Subcutaneous adipose tissue (tissue), 4 donors: ENCODE measurements around the gene ATG4C. TPM values are rescaled to one million over a fixed set of nuclear protein-coding genes. Genes with fewer than 3 reads are reported as not detected.

Experiments used
- total RNA-seq, 4 donors: library from RNA; depleted of rRNA; stranded (reverse); fragments of >200 nt; gene quantifications; one replicate each; pipeline ENCODE4 v1.1.0, GENCODE V29; 2016
- TF ChIP-seq, protein P1 (sequence below): fragments of 450-650 bp; IDR thresholded peaks from one replicate; pipeline ENCODE4 v1.5.1; 2016; ENCODE audit warnings: low read depth, mild to moderate bottlenecking, control low read depth, antibody characterized with exemption, moderate library complexity

The ATG4C gene
- total RNA-seq, 4 donors from 2014 or later, result 8.6 to 21.9 (median 17.4) TPM

DNA sequence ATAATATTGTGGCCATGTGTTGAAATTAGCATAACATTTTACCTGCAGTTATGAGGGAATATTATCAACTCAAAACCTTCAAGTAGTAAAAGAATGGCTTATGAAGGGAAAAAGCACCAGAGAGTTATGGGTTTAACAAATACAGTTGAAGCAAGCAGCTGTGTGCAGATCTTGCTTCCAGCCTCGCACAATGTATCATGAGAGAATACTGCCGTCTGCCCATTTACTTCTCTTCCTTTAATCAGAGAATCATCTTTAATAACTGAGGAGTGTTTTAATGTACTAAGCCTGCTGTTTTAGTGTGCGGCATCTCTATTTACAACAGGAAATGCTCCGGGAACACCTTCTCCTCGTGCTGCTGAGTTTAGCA is 120.9 kb downstream of the ATG4C start:
- TF ChIP-seq, protein P1, sequence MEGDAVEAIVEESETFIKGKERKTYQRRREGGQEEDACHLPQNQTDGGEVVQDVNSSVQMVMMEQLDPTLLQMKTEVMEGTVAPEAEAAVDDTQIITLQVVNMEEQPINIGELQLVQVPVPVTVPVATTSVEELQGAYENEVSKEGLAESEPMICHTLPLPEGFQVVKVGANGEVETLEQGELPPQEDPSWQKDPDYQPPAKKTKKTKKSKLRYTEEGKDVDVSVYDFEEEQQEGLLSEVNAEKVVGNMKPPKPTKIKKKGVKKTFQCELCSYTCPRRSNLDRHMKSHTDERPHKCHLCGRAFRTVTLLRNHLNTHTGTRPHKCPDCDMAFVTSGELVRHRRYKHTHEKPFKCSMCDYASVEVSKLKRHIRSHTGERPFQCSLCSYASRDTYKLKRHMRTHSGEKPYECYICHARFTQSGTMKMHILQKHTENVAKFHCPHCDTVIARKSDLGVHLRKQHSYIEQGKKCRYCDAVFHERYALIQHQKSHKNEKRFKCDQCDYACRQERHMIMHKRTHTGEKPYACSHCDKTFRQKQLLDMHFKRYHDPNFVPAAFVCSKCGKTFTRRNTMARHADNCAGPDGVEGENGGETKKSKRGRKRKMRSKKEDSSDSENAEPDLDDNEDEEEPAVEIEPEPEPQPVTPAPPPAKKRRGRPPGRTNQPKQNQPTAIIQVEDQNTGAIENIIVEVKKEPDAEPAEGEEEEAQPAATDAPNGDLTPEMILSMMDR, result no peak

DNA sequence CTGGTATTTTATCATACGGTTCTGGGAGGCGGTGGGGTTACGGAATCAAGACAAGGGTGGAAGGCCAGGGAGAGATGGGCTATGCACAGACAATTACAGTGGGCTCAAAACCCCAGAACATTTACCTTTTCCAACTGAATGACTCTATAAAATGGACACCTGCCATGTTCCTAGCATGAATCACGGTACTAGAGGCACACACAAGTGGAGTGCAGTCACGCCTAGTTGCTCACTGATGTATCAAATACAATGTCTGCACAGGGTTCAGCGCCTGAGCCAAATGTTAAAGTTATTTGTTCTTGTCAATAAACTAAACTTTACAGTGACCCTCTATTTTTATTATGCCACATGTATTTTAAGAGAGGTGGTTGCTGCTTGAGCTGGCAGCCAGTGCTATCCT is 121.4 kb downstream of the ATG4C start:
- TF ChIP-seq, protein P1, result no peak

DNA sequence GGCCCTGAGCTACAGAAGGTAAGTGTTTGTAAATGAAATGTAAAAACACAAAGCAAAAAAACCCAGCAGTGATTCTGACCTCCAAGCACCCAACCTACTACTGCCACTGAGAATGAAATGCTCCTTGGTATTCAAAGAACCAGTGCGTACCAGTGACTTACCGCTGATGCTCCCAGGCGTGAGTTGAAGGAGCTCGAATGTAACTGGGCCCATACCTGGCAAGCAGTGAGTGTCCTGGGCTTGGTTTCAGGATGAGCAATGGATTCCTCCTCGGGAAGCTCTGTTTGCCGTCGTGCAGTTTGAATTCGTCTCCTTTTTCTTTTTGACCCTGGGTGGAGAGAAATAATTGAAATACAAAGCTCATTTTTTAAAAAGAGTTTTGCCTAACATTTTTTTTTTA is 121.9 kb downstream of the ATG4C start:
- TF ChIP-seq, protein P1, result no peak

DNA sequence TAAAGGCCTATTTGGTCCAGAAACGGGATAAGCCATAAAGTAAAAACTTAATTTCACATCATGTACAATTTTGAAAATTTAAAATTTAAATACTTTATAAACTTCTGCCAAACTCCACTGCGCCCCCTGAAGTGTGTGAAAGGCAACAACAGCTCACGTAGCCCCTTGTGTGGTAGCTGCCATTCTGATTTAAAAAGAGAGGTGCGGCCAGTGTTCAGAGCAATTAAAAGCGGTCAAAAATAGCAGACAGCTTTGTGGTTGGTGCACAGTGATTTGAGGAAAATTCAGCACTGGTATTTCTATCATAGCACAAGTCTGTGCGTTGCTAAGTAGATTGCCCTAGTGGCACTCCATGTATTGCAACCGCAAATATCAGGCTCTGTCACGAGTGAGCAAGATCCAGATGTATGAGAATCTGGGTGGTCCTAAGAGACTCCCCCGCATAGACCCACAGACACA is 122.5 kb downstream of the ATG4C start:
- TF ChIP-seq, protein P1, result no peak

DNA sequence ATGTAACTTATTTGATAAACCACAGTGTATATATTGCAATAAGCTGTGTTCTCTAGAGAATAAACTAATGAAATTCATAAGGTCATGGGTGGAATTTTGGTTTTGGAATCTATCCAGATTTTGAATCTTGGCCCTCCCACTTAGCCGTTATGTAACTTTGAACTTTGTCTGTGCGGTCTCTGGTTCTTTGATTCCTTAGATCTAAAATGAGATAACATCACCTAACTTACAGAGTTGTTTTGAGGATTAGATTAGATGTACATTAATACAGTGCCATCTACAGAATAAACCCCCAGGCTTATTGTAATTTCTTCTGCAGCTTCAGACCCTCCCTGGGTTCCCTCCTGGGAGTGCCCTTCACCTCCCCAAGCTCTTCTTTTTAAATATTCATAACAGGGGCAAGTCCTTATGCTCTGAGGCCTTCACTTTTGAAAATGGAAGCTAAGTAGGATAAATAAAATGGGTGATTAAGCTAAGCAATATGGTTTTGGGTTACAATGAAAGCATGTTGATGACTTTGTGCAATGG is 124.3 kb downstream of the ATG4C start:
- TF ChIP-seq, protein P1, result no peak

DNA sequence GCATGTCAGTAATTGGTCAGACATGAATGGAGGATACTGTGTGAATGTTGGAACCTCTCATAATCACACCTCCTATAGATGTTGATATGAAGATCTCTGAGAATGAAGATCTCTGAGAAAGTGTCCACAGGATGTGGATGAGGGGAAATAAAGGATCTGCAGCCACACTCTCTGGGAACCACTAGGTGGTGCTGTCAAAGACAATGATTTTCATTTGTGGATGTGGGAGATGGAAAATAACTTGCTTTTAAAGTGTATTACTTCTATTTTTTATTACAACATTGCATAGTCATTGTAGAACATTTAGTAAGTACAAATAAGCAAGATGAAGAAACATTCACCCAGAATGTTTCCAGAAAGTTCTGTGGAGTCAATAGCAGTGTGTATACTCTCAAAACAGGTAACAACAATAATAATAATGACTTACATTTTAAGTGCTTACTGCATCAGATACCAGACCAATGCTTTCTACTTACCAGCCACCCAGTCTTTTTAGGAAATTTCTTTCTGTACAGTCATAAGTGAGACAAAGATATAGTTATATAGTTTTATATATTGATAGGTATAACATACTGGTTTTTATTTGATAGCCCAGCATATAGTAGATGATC is 128.2 kb downstream of the ATG4C start:
- TF ChIP-seq, protein P1, result no peak

Other genes starting within 250 kb of the ATG4C start
- not detected for gene ANGPTL3, start 186.6 kb upstream of the ATG4C start, total RNA-seq
- gene DOCK7, start 95.7 kb upstream of the ATG4C start, total RNA-seq, result 10 to 100 TPM; 36.7 to 65.4 (median 59.7) TPM